GM12872 (cell line): ENCODE results near the gene NOL7.

ENCODE experiments used
- CTCF ChIP-seq: IDR thresholded peaks from 3 replicates; pipeline ENCODE4 v1.5.1; 2011; ENCODE audit warnings: low read depth, mild to moderate bottlenecking, low read length, moderate library complexity; ENCODE audit not compliant: insufficient read depth

Gene NOL7

DNA sequence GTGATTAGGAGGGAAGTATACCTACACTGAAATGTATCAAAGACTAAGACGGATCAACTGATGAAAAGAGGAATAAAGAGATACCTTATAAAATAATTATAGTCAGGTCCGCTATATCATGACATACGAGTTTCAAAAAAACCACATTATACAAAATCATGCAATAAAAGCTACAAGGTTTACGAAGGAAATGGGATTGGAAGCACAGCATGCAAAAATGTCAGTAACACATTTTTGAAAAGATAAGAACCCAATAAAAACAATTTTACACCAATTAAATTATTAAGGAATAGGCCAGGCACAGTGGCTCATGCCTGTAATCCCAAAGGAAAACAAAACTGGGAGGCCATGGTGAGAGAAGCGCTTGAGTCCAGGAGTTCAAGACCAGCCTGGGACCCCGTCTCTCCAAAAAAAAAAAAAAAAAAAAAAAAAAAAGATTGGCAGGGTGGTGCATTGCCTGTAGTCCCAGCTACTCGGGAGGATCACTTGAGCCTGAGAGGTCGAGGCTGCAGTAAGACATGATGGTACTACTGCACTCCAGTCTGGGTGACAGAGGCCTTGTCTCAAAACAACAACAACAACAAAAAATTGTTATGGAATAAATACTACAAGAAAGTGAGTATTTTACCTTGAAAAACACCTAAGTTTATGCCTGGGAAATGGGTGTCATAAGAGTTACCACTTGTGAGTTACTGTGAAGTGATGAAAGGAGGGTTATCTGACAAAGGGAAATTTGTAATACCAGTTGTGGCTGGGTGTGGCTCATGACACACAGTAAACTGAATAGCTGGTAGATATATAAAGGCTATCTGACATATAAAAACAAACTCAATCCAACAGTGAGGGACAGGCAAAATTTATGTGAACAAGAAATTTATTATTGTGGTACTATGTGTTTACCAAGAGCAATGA, 51.3 kb downstream of the NOL7 start:
- no peak for TF ChIP-seq CTCF

GRCh38 chr6:13667655-13668054, 52.5 kb downstream of the NOL7 start:
- TF ChIP-seq CTCF = no peak

GRCh38 chr6:13668291-13668928, 53.3 kb downstream of the NOL7 start:
- TF ChIP-seq CTCF = no peak

DNA sequence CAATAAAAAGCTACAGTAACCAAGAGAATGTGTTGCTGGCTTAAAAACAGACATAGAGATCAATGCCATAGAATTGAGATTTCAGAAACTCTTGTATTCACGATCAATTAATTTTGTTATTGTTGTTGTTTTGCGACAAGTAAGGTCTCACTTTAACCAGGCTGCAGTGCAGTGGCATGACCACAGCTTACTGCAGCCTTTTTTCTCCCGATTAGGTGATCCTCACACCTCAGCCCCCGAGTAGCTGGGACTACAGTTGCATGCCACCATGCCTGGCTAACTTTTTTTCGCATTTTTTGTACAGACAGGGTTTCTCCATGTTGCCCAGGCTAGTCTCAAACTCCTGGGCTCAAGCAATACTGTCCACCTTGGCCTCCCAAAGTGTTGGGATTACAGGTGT, 54.3 kb downstream of the NOL7 start:
- TF ChIP-seq CTCF = no peak
